Activated CD4-positive, alpha-beta memory T cell treated with anti-CD3 and anti-CD28 coated beads for 36 hours (primary cell): Measurements from ENCODE around the gene CYYR1. TPM values are rescaled to one million over a fixed set of nuclear protein-coding genes. Genes with fewer than 3 reads are reported as not detected.

Experiments
- CTCF ChIA-PET: fragments of 350-600 bp; sonication (Branson Sonifier 250); formaldehyde crosslinking; loops from one replicate; lab custom pipeline; 2021; ENCODE audit warnings: antibody characterized with exemption, inconsistent platforms; lab: Charles Lee
- POLR2A ChIA-PET: fragments of 350-600 bp; sonication (Branson Sonifier 250); formaldehyde crosslinking; loops from one replicate; lab custom pipeline; 2021; ENCODE audit warnings: antibody characterized with exemption; lab: Charles Lee
- DNase-seq: peaks from one replicate; pipeline ENCODE4 v3.0.0-alpha.2; 2020
- H3K27ac Mint-ChIP-seq: one replicate; pipeline ENCODE4 v1.8.0; 2021; ENCODE audit warnings: mixed read lengths
- H3K27me3 Mint-ChIP-seq: one replicate; pipeline ENCODE4 v1.8.0; 2021; ENCODE audit warnings: mixed read lengths
- H3K36me3 Mint-ChIP-seq: one replicate; pipeline ENCODE4 v1.8.0; 2021; ENCODE audit warnings: mixed read lengths
- H3K4me1 Mint-ChIP-seq: one replicate; pipeline ENCODE4 v1.8.0; 2021; ENCODE audit warnings: low read depth, mixed read lengths
- H3K4me3 Mint-ChIP-seq: one replicate; pipeline ENCODE4 v1.8.0; 2021; ENCODE audit warnings: mild to moderate bottlenecking, mixed read lengths
- H3K9me3 Mint-ChIP-seq: one replicate; pipeline ENCODE4 v1.8.0; 2021; ENCODE audit warnings: mixed read lengths
- intact Hi-C: fragments of 100-400 bp; cut with micrococcal nuclease; formaldehyde crosslinking; loops from one replicate; pipeline ENCODE4 v1.15.1; 2023
- total RNA-seq, 2 experiments: library from RNA; stranded (reverse); gene quantifications; one replicate each; pipeline ENCODE4 v1.2.3, GENCODE V29; 2021

CYYR1 gene
- total RNA-seq, 2 experiments from 2014 or later = not detected

- H3K27me3 Mint-ChIP-seq = peaks cover 1% of the 10 kb centered on the region
- DNase-seq = no peak
- H3K9me3 Mint-ChIP-seq = no peaks in the 10 kb centered on the region
- ChIA-PET POLR2A (no interaction called here), CTCF (no interaction called here)
- no peak overlapping the region for H3K4me3 Mint-ChIP-seq
- no peaks in the 10 kb centered on the region for H3K4me1 Mint-ChIP-seq
- intact Hi-C loops = no loop called here
- H3K27ac Mint-ChIP-seq = no peak overlapping the region
- no peaks in the 10 kb centered on the region for H3K36me3 Mint-ChIP-seq
Observed at GRCh38 chr21:26508903-26509302, 64.2 kb downstream of the CYYR1 start.

GRCh38 chr21:26506956-26507355, 66.1 kb downstream of the CYYR1 start:
- peaks cover 1% of the 10 kb centered on the region for H3K27me3 Mint-ChIP-seq
- no peak overlapping the region for H3K4me3 Mint-ChIP-seq
- intact Hi-C loops = no loop called here
- POLR2A ChIA-PET = no interaction called here
- no peaks in the 10 kb centered on the region for H3K36me3 Mint-ChIP-seq
- no peak overlapping the region for H3K27ac Mint-ChIP-seq
- CTCF ChIA-PET = no interaction called here
- H3K4me1 Mint-ChIP-seq = no peaks in the 10 kb centered on the region
- H3K9me3 Mint-ChIP-seq = no peaks in the 10 kb centered on the region
- no peak for DNase-seq

GRCh38 chr21:26505211-26505610, 67.9 kb downstream of the CYYR1 start:
- Mint-ChIP-seq H3K36me3 (no peaks in the 10 kb centered on the region), H3K9me3 (no peaks in the 10 kb centered on the region), H3K4me1 (no peaks in the 10 kb centered on the region), H3K27me3 (peaks cover 1% of the 10 kb centered on the region), H3K27ac (no peak overlapping the region), H3K4me3 (no peak overlapping the region)
- intact Hi-C loops = no loop called here
- CTCF ChIA-PET = no interaction called here
- POLR2A ChIA-PET = no interaction called here
- no peak for DNase-seq

GRCh38 chr21:26503414-26503813, 69.7 kb downstream of the CYYR1 start:
- Mint-ChIP-seq H3K27me3 (peaks cover 1% of the 10 kb centered on the region), H3K4me1 (no peaks in the 10 kb centered on the region), H3K36me3 (no peaks in the 10 kb centered on the region), H3K9me3 (peaks cover 5% of the 10 kb centered on the region), H3K27ac (no peak overlapping the region), H3K4me3 (no peak overlapping the region)
- POLR2A ChIA-PET = no interaction called here
- CTCF ChIA-PET = no interaction called here
- intact Hi-C loops = no loop called here
- DNase-seq = no peak

GRCh38 chr21:26501495-26502021, 71.5 kb downstream of the CYYR1 start:
- intact Hi-C loops = no loop called here
- Mint-ChIP-seq H3K4me1 (no peaks in the 10 kb centered on the region), H3K4me3 (no peak overlapping the region), H3K27me3 (peaks cover 1% of the 10 kb centered on the region), H3K9me3 (peaks cover 8% of the 10 kb centered on the region), H3K27ac (no peak overlapping the region), H3K36me3 (no peaks in the 10 kb centered on the region)
- CTCF ChIA-PET = no interaction called here
- POLR2A ChIA-PET = no interaction called here
- no peak for DNase-seq

GRCh38 chr21:26499495-26499894, 73.6 kb downstream of the CYYR1 start:
- Mint-ChIP-seq H3K36me3 (no peaks in the 10 kb centered on the region), H3K4me3 (no peak overlapping the region), H3K27ac (no peak overlapping the region), H3K9me3 (peaks cover 8% of the 10 kb centered on the region), H3K4me1 (no peaks in the 10 kb centered on the region), H3K27me3 (no peaks in the 10 kb centered on the region)
- no peak for DNase-seq
- POLR2A ChIA-PET = no interaction called here
- intact Hi-C loops = no loop called here
- CTCF ChIA-PET = no interaction called here

GRCh38 chr21:26495283-26495849, 77.7 kb downstream of the CYYR1 start:
- ChIA-PET POLR2A (no interaction called here), CTCF (interaction anchor here (1.1 kb wide), 1 partner anchor 39 kb away, joined by 3 read pairs; no protein-coding TSS in a partner anchor)
- DNase-seq = no peak
- peaks cover 8% of the 10 kb centered on the region for H3K9me3 Mint-ChIP-seq
- intact Hi-C loops = no loop called here
- H3K36me3 Mint-ChIP-seq = no peaks in the 10 kb centered on the region
- no peak overlapping the region for H3K4me3 Mint-ChIP-seq
- H3K27me3 Mint-ChIP-seq = no peaks in the 10 kb centered on the region
- H3K4me1 Mint-ChIP-seq = no peaks in the 10 kb centered on the region
- H3K27ac Mint-ChIP-seq = no peak overlapping the region

- H3K27me3 Mint-ChIP-seq = no peaks in the 10 kb centered on the region
- H3K4me1 Mint-ChIP-seq = no peaks in the 10 kb centered on the region
- no peak for DNase-seq
- no peaks in the 10 kb centered on the region for H3K9me3 Mint-ChIP-seq
- ChIA-PET POLR2A (no interaction called here), CTCF (no interaction called here)
- H3K27ac Mint-ChIP-seq = no peak overlapping the region
- H3K36me3 Mint-ChIP-seq = no peaks in the 10 kb centered on the region
- no peak overlapping the region for H3K4me3 Mint-ChIP-seq
- intact Hi-C loops = no loop called here
Observed at GRCh38 chr21:26491663-26492062, 81.4 kb downstream of the CYYR1 start.

GRCh38 chr21:26490771-26491170, 82.3 kb downstream of the CYYR1 start:
- intact Hi-C loops = no loop called here
- POLR2A ChIA-PET = interaction anchor here (0.6 kb wide), 1 partner anchor 11 kb away, joined by 3 read pairs; no protein-coding TSS in a partner anchor
- Mint-ChIP-seq H3K27ac (no peak overlapping the region), H3K9me3 (no peaks in the 10 kb centered on the region), H3K27me3 (no peaks in the 10 kb centered on the region), H3K36me3 (no peaks in the 10 kb centered on the region), H3K4me3 (no peak overlapping the region), H3K4me1 (no peaks in the 10 kb centered on the region)
- CTCF ChIA-PET = no interaction called here
- DNase-seq = no peak

- H3K4me3 Mint-ChIP-seq = no peak overlapping the region
- no peaks in the 10 kb centered on the region for H3K27me3 Mint-ChIP-seq
- H3K9me3 Mint-ChIP-seq = no peaks in the 10 kb centered on the region
Observed at GRCh38 chr21:26489781-26490180, 83.3 kb downstream of the CYYR1 start.

GRCh38 chr21:26487981-26488480, 85.1 kb downstream of the CYYR1 start:
- intact Hi-C loops = no loop called here
- no peak for DNase-seq
- Mint-ChIP-seq H3K27ac (no peak overlapping the region), H3K4me3 (no peak overlapping the region), H3K4me1 (no peaks in the 10 kb centered on the region), H3K27me3 (no peaks in the 10 kb centered on the region), H3K9me3 (no peaks in the 10 kb centered on the region), H3K36me3 (no peaks in the 10 kb centered on the region)
- ChIA-PET CTCF (no interaction called here), POLR2A (no interaction called here)

More at GRCh38 chr21:26489781-26490180, 83.3 kb downstream of the CYYR1 start:
- H3K4me1 Mint-ChIP-seq = no peaks in the 10 kb centered on the region
- ChIA-PET CTCF (no interaction called here), POLR2A (no interaction called here)
- DNase-seq = no peak
- intact Hi-C loops = no loop called here
- H3K36me3 Mint-ChIP-seq = no peaks in the 10 kb centered on the region
- H3K27ac Mint-ChIP-seq = no peak overlapping the region

GRCh38 chr21:26473471-26473870, 99.6 kb downstream of the CYYR1 start:
- H3K4me1 Mint-ChIP-seq = peaks cover 13% of the 10 kb centered on the region
- intact Hi-C loops = loop anchor here (1.0 to 10.0 kb wide), 2 partner anchors 22 to 211 kb away; no protein-coding TSS in a partner anchor
- CTCF ChIA-PET = no interaction called here
- peak; percentile 34 for DNase-seq
- no peak overlapping the region for H3K4me3 Mint-ChIP-seq
- H3K27ac Mint-ChIP-seq = no peak overlapping the region
- H3K27me3 Mint-ChIP-seq = no peaks in the 10 kb centered on the region
- POLR2A ChIA-PET = no interaction called here
- no peaks in the 10 kb centered on the region for H3K36me3 Mint-ChIP-seq
- H3K9me3 Mint-ChIP-seq = no peaks in the 10 kb centered on the region

- intact Hi-C loops = loop anchor here (10.0 kb wide), 1 partner anchor 214 kb away; no protein-coding TSS in a partner anchor
- H3K36me3 Mint-ChIP-seq = no peaks in the 10 kb centered on the region
Observed at GRCh38 chr21:26471099-26471471, 102.0 kb downstream of the CYYR1 start.

More at GRCh38 chr21:26471099-26471471, 102.0 kb downstream of the CYYR1 start:
- H3K4me1 Mint-ChIP-seq = peaks cover 13% of the 10 kb centered on the region
- ChIA-PET POLR2A (no interaction called here), CTCF (no interaction called here)
- no peak overlapping the region for H3K27ac Mint-ChIP-seq
- no peak overlapping the region for H3K4me3 Mint-ChIP-seq
- H3K9me3 Mint-ChIP-seq = no peaks in the 10 kb centered on the region
- no peaks in the 10 kb centered on the region for H3K27me3 Mint-ChIP-seq
- no peak for DNase-seq
